Hematopoietic multipotent progenitor cell (in vitro differentiated cells): ENCODE data around the gene MYF5. TPM values are rescaled to one million over a fixed set of nuclear protein-coding genes. Genes with fewer than 3 reads are reported as not detected.
"Not testable (repeated sequence)": the region's sequence is repeated elsewhere in the genome, so short reads cannot be mapped to it uniquely, and the experiment has no call there.

ENCODE experiments used
- DNase-seq, 3 donors: peaks; one replicate each; pipeline ENCODE4 v3.0.0-alpha.2; 2011 to 2015; ENCODE audit warnings: low read depth in 2 of 3, low spot score in 2 of 3
- total RNA-seq: library from RNA; depleted of rRNA; stranded (reverse); fragments of >200 nt; gene quantifications from one replicate; pipeline ENCODE4 v1.2.3, GENCODE V29; 2012

Gene MYF5
- not detected for total RNA-seq

DNA sequence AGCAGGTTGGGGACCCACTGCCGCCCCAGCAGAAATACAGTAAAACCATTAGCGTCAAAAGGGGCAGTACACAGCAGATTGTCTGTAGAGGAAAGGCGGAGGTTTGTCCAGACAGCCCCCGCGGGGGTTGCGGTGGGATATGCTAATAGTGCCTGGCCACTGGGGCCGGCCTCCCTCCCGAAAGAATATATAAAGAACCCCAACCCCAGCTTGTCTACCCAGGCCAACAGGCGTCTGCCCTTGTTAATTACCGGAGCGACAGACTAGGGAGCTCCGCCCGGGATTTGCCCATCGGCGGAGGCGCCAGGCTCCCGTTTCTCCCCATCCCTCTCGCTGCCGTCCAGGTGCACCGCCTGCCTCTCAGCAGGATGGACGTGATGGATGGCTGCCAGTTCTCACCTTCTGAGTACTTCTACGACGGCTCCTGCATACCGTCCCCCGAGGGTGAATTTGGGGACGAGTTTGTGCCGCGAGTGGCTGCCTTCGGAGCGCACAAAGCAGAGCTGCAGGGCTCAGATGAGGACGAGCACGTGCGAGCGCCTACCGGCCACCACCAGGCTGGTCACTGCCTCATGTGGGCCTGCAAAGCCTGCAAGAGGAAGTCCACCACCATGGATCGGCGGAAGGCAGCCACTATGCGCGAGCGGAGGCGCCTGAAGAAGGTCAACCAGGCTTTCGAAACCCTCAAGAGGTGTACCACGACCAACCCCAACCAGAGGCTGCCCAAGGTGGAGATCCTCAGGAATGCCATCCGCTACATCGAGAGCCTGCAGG lies at the start of gene MYF5:
Gene MYF5, plus strand, starts transcription at position 217 of the 774 bp plus-strand sequence. Its CDS starts 152 bp downstream, at position 369.
- DNase-seq = no peak

DNA sequence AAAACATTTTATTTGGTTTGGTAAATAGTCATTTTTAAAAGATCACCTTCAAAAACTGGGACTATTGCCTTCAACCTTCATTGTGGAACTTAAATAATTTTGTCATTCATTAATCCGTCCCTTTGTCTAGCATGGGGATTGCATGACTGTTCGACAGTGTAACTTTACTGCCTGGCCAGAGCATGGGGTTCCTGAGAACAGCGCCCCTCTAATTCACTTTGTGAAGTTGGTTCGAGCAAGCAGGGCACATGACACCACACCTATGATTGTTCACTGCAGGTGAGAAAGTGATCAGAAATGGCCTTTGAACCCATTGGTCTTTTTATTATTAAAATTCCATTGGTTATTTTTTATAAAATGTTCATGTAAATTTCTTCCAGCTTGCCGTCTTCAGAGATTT lies 46.5 kb upstream of the MYF5 start:
- no peak for DNase-seq

DNA sequence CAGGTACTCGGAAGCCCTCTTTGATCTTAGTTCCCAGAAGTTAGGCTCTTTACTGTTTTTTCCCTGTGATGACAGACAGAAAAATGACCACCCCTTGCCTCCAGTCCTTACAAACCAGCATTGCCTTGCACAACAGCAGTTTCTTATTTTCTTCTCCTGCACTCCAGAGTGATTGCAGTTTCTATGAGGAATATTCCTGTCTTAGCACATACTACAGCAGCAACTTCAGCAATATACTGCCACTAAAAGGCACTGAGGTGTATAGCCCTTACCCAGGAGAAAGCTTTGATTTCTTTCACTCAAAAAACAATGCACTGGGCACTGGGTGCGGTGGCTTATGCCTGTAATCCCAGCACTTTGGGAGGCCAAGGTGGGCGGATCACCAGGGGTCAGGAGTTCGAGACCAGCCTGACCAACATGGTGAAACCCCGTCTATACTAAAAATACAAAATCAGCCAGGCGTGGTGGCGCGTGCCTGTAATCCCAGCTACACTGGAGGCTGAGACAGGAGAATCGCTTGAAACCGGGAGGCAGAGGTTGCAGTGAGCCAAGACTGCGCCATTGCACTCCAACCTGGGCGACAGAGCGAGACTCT lies 40.6 kb upstream of the MYF5 start:
- DNase-seq = not testable (repeated sequence)

DNA sequence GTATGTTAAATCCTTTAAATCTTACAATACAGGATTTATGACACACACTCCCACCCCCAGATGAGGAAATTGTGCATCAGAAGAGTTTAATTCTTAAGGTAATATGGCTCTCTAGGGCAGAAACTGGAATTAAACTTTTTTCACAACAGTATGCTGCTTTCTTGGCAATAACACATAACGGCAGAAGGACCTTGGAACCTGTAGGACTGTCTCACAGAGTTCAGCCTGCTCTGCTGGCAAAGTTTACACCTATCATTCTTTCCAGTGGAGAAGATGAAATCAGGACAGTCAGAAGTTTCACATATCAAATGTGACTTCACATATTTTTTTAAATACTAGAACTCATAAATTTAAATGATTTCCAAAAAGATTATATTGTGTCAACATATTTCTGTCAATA lies 39.9 kb upstream of the MYF5 start:
- DNase-seq = no peak

DNA sequence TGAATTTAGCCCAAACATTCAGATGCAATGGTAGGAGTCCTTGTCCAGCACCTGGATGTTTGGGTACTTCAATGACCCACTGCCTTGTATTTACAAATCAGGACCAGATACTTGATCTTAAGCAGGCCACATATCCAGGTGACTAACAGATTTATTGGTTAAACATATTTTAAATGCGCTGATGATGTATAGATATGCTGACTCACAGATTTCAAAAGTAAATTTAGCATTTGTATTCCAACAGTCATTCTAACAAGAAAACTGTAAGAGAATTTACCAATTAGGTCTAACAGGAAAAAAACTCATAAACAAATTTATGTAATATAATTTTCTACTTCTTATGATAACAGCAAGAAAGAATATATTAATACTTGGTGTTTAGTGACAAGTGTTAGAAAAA lies 38.7 kb upstream of the MYF5 start:
- no peak for DNase-seq

DNA sequence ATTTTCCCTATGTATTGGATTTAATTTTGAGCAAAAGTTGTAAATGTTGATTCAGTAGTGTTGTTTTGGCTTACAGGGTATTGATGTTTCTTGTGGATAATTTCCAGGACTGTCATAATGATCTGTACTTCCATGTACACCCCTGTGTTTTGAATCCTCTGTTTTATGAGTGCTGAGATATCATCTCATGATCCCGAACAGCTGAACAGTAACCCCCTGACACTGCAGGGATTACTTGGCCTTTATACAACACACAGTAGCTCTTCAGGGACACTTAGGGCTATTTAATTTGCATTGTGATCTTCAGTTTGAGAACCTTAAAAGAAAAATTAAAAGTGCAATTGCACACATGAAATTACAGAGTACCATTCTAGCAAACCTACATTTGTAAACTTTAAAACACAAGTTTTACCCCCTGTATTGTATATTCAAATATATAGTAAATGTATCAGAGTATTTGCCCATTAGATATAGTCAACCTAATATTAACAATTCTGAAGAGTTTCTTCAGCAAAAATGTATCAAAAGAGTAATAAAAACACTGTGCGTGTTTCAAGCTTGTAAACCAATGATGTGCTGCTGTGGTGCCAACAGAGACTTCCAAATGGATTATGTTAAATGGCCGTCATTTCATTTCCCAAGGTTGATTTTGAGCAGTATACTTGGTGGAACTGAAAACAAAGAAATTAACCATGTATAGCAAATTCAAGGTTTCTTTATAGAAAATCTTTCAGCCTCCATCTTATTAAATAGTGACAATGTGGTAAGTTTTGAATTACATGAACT lies 37.2 kb upstream of the MYF5 start:
- no peak for DNase-seq

DNA sequence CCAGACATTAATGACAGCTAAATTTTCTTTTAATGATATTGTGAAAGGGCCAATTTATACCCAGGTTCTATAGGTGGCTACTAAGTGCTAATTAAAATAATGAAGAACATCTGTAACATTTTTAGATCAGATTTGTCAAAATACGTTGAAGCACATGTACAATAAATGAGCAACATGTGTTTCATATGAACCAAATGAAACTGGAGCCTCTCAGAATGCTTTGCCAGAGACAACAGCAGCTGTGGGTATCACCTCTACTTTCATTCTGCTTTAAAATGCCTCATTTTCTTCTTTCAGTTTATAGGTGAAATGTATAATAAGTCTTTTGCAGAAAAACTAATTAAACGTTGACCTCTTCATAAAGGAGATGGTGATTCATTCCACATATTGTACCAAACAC lies 35.4 kb upstream of the MYF5 start:
- DNase-seq = no peak

DNA sequence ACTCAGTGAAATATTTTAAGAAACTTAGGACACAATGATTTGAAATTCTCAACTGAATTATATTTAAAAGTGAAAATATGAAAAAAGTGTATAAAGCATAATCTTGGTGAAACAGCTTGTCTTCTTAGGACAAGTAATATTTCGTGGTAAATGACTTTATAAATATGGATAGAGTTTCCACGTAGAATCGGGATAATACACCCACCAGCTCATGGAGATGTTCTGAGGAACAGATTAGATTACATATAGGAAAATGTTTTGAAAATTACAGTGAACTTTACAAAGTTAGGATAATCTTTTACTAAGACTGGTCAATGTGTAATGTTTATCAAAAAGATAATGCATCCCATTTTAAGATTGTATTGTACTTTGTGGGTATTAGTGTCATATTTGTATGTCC lies 34.9 kb upstream of the MYF5 start:
- no peak for DNase-seq

DNA sequence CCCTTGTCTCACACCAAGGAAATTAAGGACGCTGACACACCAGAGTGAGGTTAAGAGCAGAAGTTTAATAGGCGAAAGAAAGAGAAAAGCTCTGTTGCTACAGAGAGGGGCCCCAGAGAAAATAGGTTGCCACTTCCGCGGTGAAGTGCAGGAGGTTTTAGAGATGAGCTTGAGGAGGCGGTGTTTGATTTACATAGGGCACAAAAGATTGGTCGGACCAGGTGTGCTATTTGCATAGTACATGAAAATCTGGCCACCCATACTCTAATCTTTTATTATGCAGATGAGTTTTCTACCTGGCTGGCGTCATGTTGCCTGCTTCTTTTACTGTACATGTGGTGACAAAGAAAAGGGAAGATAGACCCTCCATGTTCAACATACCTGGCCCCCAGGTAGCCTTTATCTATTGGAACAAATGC lies 32.6 kb upstream of the MYF5 start:
- DNase-seq = no peak

DNA sequence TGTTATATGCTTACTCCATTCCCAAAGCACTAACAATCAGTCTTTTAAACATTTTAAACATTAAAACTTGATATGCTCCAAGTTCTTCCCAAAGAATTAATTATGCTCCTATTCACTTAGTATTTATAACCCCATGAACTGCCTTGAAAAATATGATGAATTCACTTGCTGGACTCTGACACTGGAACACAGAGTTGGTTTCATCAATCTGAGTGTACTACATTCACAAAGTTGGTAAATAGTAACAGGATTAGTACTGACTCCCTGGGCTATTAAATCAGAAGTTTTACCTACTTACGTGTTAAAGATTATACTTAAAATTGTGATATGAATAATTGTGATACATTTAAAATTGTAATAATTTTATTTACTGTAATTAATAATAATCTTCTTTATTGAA lies 26.6 kb upstream of the MYF5 start:
- no peak for DNase-seq

DNA sequence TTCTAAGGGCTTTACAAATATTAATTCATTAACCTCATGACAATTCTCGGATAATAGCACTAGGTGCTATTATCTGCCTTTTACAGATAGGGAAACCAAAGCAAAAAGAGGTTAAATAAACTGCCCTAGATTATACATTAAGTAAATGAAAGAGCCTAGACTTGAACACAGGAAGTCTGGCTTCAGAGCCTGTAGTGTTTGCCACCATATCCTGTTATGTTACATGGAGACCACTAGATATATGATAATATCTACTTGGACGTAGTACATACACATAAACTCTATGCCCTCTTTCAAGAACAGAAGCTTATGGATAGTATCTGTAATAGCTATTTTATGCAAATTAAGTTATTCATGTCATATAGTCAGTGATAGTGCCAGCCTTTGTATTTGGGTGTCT lies 26.2 kb upstream of the MYF5 start:
- no peak for DNase-seq

DNA sequence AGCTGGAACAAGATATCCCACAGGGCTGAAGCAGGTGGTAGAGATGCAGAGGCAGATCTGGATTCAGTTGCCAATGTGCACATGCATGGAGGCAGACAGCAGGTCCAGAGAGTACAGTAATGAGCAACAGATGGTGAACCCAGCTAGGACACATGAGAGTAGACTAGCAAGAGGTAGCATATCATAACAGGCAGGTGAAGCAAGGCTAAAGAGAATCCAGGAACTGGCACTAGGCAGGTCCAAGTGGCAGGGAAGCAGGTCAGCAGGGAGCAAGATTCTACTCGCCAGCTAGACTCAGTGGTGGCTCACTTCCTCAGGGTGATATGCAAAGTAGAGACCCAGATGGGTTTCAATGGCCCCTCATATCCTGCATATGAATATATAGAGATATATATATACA lies 24.6 kb upstream of the MYF5 start:
- no peak for DNase-seq

DNA sequence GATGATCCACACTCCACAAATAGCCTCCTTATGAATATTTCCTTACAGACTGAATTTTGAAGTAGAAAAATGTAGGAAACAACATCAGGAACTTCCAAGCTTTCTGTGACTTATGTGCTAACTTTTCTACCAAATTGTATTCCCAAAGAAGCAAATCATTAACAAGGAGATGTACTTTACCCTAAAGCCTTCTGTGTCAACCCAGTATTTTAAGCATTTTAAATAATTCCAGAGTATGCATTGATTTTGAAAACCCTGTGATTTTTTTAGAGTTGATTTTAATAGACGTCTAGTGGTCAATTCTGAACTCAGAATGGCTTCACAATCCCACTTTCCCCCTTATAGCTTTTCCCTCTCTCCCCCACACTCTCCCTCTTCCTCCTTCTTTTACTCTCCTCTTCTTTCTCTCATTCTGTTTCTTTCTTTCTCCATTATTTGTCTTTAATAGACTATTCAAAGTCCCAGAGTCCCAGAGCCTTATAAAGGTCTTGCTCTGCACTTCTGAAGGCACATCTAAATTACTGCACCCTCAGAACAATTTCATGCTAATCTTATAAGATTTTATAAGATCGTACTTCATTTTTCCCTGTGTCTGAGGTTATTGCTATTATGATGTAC lies 19.3 kb upstream of the MYF5 start:
- DNase-seq = no peak

DNA sequence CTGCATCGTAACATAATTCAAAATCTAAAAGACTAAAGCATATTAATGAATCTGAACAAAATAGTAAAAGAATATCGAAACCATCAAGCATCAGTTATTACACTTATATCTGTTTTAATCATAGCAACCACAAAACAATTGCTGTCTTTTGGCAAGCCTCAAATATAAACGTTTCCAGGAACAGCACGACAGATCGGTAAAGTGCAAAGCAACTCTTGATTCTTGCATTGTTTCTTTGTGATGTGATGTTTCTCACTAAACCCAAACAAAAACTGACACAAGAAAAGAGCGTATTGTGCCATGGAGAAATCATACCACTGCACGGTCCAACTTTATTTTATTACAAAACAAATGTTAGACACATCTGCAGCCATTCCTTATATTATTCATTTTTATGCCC lies 18.5 kb upstream of the MYF5 start:
- no peak for DNase-seq

DNA sequence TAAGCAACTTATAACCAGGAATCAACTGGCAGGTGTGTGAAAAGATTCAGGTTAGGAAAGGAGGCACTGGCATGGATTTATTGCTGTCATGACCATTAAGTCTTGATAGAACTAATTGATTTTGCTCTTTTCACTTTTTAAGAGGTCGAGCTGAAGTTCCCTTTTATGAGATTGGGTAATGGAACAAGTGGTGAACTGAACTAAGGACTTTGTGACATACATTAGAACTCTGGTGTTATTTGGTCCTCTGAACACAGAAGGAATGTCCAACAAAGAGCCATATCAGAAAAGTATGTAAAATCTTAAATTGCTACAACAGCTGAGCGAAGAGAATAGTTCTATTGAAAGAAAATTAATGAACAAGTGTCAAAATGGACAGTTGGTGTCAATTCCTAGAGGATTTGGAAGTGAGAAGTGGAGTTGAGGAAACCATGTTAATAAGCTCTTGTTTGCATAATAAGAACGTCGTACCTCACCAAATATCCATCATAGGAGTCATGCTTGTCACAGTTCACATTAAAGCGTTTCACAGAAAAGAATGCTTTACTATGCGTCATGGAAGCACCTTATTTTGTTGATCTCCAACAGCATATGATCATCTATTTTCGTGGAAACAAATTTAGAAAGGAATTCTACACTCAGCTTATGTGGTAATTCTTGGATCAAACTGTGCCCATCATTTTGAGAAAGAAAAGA lies 17.7 kb upstream of the MYF5 start:
- no peak for DNase-seq

DNA sequence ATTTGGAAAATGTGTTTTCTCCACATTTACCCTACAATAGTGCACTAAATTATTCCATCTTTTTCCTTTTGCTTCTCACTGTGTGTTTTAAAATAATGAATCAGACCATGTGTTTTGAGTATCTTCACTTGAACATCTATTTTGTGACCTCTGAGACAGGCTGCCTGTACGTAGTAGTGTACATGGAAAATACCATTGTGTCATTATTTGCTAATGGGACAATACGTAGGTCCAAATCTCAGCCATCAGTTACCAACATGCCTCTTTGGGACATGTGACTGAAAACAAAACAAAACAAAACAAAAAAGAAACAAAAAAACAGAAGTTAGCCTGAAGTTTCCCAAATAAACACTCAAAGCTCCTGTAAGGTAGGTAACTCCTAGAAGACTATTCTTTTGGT lies 16.4 kb upstream of the MYF5 start:
- no peak for DNase-seq

DNA sequence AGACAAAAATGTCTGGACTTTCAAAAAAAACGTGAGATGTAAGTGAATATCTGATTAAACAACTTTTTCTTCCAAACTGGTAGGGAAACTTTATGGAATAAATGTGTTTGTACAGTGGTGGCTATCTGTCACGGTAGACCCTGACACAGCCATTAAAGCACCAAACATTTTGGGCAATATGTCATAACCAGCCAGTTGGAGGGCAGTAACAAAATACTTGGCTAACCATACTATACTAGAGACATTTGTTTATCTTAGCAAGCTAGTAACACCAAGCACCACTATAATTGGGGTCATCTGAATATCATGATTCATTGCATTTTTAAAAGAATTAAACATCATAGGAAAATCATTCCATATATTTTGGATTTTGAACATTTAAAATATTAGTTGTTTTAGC lies 15.3 kb upstream of the MYF5 start:
- no peak for DNase-seq

DNA sequence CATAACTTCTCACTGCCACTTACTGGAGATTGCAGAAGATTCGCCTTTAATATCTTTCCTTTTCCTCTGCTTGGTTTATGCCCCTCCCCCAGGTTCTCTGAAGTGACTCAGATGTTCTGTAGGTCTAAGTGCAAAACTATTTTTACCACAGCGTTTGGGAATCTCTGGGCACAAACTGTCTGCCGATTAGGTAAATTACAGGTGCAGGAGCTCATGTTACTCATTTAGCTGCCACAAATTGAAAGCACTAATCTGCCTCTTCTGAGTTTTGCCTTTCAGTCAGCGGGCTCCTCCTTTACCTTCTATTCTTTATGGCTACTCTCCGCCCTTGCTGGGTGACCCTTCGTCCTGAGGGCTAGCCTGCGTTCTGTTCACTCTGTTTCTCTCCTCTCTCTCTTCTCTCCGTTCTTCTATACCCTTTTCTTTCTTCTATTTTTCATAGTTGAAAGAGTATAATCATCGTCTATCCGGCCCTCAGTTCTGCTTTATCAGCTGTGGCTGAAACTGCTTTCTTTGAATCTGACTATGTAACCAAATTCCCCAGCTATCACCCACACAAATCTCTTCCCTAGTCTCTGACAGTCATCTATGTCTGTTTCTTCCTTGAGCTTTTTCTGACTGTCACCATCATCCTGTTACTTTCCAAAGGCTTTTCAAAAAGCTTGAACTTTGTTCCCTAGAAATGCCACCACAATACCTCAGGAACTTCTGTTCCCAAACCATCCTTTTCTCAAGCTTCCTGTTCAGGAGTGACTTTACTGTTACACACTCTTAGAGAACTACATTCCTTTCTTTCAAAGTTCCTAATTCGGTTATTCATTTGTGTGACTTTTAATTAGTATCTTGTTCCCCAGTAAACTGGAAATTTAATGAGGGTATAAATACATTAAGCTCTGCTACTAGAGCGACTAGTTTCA lies 13.6 kb upstream of the MYF5 start:
- DNase-seq = no peak

DNA sequence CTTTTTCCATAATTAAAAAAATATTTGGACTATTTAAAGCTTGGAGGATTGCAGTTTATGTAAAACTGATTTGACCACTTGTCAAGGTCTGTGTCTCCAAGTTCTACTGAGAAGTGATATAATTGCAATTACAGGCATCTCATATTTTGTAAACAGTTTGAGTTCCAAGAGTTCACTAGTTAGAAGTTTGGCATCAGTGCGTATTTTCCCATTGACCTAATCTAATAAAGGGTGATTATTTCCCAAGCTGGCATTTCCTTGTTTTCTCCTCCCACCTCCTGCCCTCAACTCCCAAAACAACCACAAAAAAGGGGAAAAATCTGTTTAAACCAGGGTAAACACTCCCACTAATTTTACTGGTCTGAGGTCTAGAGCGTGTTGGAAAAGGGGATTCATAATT lies 12.3 kb upstream of the MYF5 start:
- DNase-seq = no peak
